HFF-Myc (cell line): ENCODE measurements around the gene AIFM2.
"Not testable (repeated sequence)": the region's sequence is repeated elsewhere in the genome, so short reads cannot be mapped to it uniquely, and the experiment has no call there.

Source experiments
- DNase-seq: peaks from one replicate; pipeline ENCODE4 v3.0.0-alpha.2; 2011; ENCODE audit warnings: low read depth; ENCODE audit errors: extremely low read depth
- H3K4me3 ChIP-seq: replicated peaks from 2 replicates; pipeline ENCODE4 v1.5.1; 2011; ENCODE audit warnings: low read depth, mild to moderate bottlenecking, control low read depth, low read length
- CTCF ChIP-seq: IDR thresholded peaks from 2 replicates; pipeline ENCODE4 v1.5.1; 2012; ENCODE audit warnings: mild to moderate bottlenecking, low read depth, low read length, control low read depth; ENCODE audit errors: missing control alignments

AIFM2 gene

GRCh38 chr10:70123817-70124216 lies 8.8 kb downstream of the AIFM2 start:
- TF ChIP-seq CTCF: no peak
- DNase-seq: no peak
- H3K4me3 ChIP-seq: no peak overlapping the region

GRCh38 chr10:70123166-70123565 lies 9.5 kb downstream of the AIFM2 start:
- H3K4me3 ChIP-seq, DNase-seq: not testable (repeated sequence)

GRCh38 chr10:70122742-70123141 lies 9.9 kb downstream of the AIFM2 start:
- TF ChIP-seq CTCF: no peak
- DNase-seq: no peak
- no peak overlapping the region for H3K4me3 ChIP-seq

- TF ChIP-seq CTCF: no peak
- DNase-seq: no peak
- H3K4me3 ChIP-seq: no peak overlapping the region
These were observed 11.2 kb downstream of the AIFM2 start for GRCh38 chr10:70121281-70121949.

GRCh38 chr10:70120417-70120816 lies 12.2 kb downstream of the AIFM2 start:
- no peak for TF ChIP-seq CTCF
- no peak for DNase-seq
- H3K4me3 ChIP-seq: no peak overlapping the region

GRCh38 chr10:70119623-70120022 lies 13.0 kb downstream of the AIFM2 start:
- TF ChIP-seq CTCF: no peak
- H3K4me3 ChIP-seq: no peak overlapping the region
- DNase-seq: no peak

- H3K4me3 ChIP-seq: no peak overlapping the region
- DNase-seq: no peak
- TF ChIP-seq CTCF: no peak
These were observed 13.4 kb downstream of the AIFM2 start for GRCh38 chr10:70119197-70119596.
